Prostate gland (tissue), 2 donors: ENCODE data around the gene NAT10.

Experiments used
- CTCF ChIP-seq, 4 experiments: fragments of 200-600 bp in 2 of 4; fragments of 450-650 bp in 2 of 4; sonication (generic) in 2 of 4; IDR thresholded peaks; 1 replicate in 3 of 4; 2 replicates in 1 of 4; pipeline ENCODE4 v1.5.1; 2016 to 2019; ENCODE audit warnings: antibody characterized with exemption in 4 of 4, mild to moderate bottlenecking in 2 of 4, moderate library complexity in 2 of 4
- POLR2AphosphoS5 ChIP-seq: sonication (generic); formaldehyde crosslinking; IDR thresholded peaks from one replicate; pipeline ENCODE4 v1.6.1; 2017; ENCODE audit warnings: antibody characterized with exemption

DNA sequence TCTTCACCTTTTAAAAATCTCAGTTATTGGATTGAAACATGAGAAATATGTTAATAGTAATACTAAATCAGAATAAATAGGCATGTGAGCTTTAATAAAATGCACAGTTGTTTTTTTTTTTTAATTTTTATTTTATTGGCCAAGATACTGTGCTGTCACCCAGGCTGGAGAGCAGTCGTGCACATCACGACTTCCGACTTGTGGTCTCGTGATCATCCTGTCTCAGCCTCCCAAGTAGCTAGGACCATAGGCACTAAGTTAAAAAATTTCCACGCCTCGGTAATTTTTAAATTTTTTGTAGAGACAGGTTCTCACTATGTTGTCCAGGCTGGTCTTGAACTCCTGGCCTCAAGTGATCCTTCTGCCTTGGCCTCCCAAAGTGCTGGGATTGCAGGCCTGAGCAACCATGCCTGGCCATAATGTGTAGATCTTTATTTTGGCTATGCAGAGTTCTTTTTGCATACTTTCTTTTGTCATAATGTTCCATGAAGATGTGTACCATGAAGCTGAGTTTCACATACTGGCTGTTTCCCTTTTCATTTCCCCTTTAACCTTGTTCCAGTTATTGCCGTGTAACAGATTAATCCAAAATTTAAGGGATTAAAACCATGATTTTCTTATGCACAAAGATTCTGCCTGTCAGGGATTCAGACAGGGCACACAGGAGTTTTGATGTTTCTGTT is 37.9 kb upstream of the NAT10 start:
- TF ChIP-seq CTCF (IDR thresholded peaks at IDR 0.05) (no peak), POLR2AphosphoS5 (no peak)
